ENCODE data around the gene NHERF1. TPM values are rescaled to one million over a fixed set of nuclear protein-coding genes. Genes with fewer than 3 reads are reported as not detected.

NHERF1 gene
- total RNA-seq, 2 experiments from 2014 or later: 70.8 to 77.6 TPM

DNA sequence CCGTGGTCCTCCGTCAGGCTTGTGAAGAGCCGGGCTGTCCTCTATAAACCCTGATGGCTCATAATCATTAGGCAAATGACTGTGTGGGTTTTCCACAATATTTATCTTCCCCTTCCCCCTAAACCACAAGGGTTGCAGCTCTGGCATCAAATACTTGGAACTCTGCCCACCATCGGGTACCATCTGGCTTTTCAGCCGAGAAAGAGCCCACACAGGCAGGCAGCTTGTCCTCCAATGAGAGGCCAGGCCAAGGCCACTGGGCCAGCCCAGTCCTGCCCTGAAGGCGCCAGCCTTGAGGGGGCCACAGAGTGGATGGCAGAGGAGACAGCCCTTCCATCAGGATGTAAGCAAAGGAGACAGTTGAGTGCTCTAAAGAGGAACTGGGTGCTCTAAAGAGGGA is 59.5 kb downstream of the NHERF1 start:
- H3K27me3 Mint-ChIP-seq (ENCODE audit: low read depth): no peaks in the 10 kb centered on the region
- H3K4me3 Mint-ChIP-seq: no peak overlapping the region
- CTCF ChIA-PET: no interaction called here
- intact Hi-C loops (cut with micrococcal nuclease): no loop called here
- no peak overlapping the region for H3K27ac Mint-ChIP-seq
- H3K36me3 Mint-ChIP-seq (ENCODE audit: low read depth): no peaks in the 10 kb centered on the region
- H3K9me3 Mint-ChIP-seq: no peaks in the 10 kb centered on the region
- DNase-seq: no peak
- H3K4me1 Mint-ChIP-seq (ENCODE audit: low read depth): no peaks in the 10 kb centered on the region

DNA sequence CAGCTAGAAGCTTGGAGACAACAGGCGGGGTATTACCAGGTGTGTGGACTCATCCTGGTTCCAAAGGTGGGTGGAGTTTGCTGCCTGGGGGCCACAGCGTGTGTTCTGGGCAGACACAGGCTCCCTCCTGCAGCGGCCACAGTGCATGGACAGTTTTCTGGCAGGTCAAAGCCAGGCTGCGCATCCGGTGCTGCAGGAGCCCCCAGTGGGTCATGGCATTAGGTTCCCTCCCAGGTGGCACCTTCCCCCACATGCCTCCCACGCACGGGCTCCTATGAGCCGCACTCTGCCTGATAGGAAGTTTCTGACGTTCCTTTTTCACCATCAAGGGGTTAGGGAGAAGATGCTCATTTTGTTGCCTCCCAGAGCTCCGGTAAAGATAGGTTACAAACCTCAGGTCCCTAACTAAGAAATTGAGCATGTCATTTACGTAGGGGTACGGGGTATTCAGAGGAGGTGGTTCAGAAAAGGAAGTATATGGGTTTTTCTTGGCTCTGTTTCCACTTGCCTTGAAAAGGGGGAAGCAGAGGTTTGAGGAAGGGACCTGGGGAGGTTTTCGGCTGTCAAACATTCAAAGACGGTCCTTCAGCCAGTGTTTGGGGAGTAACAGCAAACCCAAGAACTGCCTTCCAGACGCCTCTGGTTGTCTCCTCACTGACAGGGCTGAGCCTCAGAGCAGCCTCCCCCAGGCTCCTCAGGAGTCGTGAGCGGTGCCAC is 60.4 kb downstream of the NHERF1 start:
- H3K4me3 Mint-ChIP-seq: no peak overlapping the region
- intact Hi-C loops (cut with micrococcal nuclease): no loop called here
- no peaks in the 10 kb centered on the region for H3K36me3 Mint-ChIP-seq (ENCODE audit: low read depth)
- DNase-seq: no peak
- CTCF ChIA-PET: interaction anchor here (1.7 kb wide), 1 partner anchor 17 kb away, joined by 6 read pairs; no protein-coding TSS in a partner anchor
- H3K27me3 Mint-ChIP-seq (ENCODE audit: low read depth): no peaks in the 10 kb centered on the region
- no peaks in the 10 kb centered on the region for H3K4me1 Mint-ChIP-seq (ENCODE audit: low read depth)
- H3K27ac Mint-ChIP-seq: no peak overlapping the region
- H3K9me3 Mint-ChIP-seq: no peaks in the 10 kb centered on the region

DNA sequence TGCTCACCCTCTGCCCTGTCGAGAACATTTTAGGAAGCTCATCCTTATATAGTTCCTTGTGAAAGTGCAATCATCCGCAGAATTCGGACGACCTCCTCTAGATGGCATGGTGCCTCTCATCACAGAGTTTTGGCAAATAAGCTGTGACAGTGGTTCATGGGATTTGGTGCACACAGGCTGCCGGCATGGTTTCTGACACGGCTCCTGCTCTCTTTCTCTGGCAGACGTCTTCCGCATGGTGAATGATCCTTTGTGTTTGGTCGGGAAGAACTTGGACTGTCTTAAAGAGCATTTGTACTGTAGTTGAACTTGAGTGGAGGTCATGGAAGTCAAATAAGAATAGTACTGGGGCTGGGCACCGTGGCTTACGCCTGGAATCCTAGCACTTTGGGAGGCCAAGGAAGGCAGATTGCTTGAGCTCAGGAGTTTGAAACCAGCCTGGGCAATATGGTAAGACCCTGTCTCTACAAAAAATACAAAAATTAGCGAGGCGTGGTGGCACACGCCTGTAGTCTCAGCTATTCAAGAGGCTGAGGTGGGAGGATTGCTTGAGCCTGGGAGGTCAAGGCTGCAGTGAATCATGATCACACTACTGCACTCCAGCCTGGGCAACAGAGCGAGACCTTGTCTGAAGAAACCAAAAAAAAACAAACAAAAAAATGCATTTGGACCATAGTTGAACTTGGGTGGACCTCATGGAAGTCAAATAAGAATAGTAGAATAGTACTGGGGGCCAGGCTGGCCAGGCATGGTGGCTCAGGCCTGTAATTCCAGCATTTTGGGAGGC is 62.5 kb downstream of the NHERF1 start:
- H3K36me3 Mint-ChIP-seq (ENCODE audit: low read depth): no peaks in the 10 kb centered on the region
- H3K4me1 Mint-ChIP-seq (ENCODE audit: low read depth): no peaks in the 10 kb centered on the region
- H3K4me3 Mint-ChIP-seq: no peak overlapping the region
- H3K27me3 Mint-ChIP-seq (ENCODE audit: low read depth): no peaks in the 10 kb centered on the region
- intact Hi-C loops (cut with micrococcal nuclease): no loop called here
- DNase-seq: no peak
- H3K9me3 Mint-ChIP-seq: no peaks in the 10 kb centered on the region
- no peak overlapping the region for H3K27ac Mint-ChIP-seq
- CTCF ChIA-PET: interaction anchor here (1.7 kb wide), 1 partner anchor 73 kb away, joined by 5 read pairs; the partner anchor contains the start of gene RAB37

DNA sequence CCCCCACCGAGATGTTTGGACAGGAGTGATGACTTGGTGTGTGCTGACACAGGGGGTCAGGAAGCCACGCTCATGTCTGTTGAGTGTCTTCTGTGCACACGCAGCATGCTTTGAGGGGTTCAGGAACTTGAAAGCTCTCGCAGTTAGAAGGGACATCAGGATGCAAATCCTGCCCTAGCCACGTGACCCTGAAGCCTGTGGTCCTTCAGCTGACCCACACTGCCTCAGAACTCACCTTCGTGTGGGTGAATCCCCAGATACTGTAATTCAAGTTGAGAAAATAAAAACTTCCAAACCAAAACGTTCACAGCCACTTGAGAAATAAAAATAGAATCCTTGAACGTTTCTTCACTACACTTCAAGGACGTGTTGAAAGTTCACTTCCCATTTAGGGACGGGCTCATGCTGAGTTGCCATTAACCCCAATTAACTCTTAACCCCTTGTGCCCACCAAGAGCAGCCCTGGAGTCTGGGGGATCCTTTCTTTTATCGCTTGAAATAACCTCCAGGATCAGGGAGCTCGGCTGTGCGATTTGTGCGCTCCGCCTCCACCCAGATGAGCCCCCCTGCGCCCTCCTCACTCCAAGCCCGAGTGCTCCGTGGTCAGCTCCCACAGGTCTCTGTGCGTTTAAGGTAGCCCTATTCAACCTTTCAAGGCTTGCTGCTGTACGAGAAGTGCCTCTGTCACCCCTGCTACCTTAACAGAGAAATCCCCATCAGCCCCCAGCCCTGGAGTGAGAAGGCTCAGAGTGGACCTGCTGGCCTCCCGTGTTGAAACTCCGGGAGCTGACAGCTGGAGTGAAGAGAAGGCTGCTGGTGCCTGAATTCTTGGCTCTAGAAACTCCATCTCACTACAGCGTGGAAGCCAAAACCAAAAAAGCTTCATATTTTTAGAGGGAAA is 63.9 kb downstream of the NHERF1 start:
- CTCF ChIA-PET: no interaction called here
- Mint-ChIP-seq H3K27ac (no peak overlapping the region), H3K4me3 (no peak overlapping the region), H3K9me3 (no peaks in the 10 kb centered on the region), H3K27me3 (ENCODE audit: low read depth) (no peaks in the 10 kb centered on the region), H3K4me1 (ENCODE audit: low read depth) (no peaks in the 10 kb centered on the region), H3K36me3 (ENCODE audit: low read depth) (peaks cover 3% of the 10 kb centered on the region)
- intact Hi-C loops (cut with micrococcal nuclease): no loop called here
- no peak for DNase-seq

DNA sequence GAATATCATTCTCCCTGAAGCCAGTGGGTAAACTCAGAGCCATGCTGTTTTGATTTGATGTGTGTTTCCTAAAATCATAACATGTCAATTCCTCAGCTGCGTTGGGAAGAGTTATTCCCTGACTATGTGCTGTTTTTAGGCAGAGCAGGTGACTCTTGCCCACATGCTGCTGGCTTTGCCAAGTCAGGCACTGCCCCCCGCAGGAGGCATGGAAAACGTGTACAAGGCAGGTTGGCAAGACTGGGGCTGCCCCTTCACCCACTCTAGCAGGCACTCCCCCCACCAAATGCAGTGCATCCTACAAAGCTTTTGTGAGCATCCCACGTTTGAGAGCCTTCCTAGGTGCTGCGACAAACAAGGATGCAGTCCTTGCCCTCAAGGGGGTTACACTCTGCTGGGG is 66.0 kb downstream of the NHERF1 start:
- peak; percentile 21 for DNase-seq
- peaks cover 8% of the 10 kb centered on the region for H3K36me3 Mint-ChIP-seq (ENCODE audit: low read depth)
- no peaks in the 10 kb centered on the region for H3K27me3 Mint-ChIP-seq (ENCODE audit: low read depth)
- CTCF ChIA-PET: no interaction called here
- H3K4me1 Mint-ChIP-seq (ENCODE audit: low read depth): no peaks in the 10 kb centered on the region
- no peak overlapping the region for H3K4me3 Mint-ChIP-seq
- no peaks in the 10 kb centered on the region for H3K9me3 Mint-ChIP-seq
- no peak overlapping the region for H3K27ac Mint-ChIP-seq
- intact Hi-C loops (cut with micrococcal nuclease): no loop called here

DNA sequence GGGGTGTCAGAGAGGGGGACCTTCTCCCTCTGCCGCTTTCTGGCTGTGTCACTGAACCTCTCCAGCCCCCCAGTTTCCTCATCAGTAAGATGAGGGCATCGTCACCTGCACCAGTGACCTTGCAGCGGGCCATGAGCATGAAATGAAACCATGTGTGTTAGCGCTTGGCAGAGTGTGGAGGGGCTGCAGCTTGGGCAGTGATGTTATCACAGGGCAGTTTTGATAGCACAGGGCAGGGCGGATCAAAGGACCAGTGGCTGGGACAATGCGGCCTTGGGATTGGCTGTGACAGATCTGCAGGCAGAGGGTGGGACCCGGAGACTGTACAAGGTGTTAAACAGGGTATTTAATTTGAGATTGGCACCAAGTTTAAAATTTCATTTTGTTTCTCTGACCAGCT is 66.6 kb downstream of the NHERF1 start:
- Mint-ChIP-seq H3K27ac (no peak overlapping the region), H3K4me3 (no peak overlapping the region), H3K9me3 (no peaks in the 10 kb centered on the region), H3K27me3 (ENCODE audit: low read depth) (no peaks in the 10 kb centered on the region), H3K4me1 (ENCODE audit: low read depth) (no peaks in the 10 kb centered on the region), H3K36me3 (ENCODE audit: low read depth) (peaks cover 8% of the 10 kb centered on the region)
- DNase-seq: no peak
- CTCF ChIA-PET: no interaction called here
- intact Hi-C loops (cut with micrococcal nuclease): no loop called here

DNA sequence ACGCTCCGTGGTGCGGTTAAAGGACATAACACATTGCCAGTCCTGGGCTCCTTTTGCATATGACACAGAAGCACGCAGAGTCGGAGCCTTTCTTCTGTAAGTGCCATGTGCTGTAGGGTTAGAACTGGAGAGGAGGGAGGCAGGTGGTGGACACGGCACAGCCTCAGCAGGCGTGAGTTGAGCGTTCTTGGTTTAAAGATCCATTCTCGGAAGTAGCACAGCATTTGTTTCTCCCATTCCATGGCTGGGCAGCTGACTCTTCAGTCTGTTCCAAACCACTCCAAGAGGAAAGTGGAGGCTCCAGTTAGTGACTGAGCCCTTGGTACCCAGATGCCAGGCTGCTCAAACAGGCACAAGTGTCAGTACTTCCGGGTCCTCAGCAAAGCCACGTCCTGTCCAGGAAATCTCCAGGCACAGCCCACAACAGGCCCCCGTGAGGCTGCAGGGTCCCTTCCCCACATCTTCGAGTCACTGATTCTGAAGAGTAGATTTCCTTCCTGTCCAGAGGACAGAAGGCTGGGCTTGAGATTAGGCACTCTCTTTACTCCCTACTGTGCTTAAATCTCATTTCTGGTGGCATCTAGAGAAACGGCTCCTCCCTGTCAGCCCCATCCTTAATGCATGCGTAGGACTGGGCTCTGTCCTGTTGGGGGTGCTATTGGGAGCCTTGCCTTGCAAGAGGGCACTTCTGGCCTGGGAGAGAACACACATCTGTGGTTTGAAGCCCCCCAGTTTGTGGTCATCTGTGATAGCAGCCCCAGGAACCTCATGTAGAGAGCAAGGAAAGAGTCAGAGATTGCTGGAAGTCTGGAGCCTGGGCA is 67.3 kb downstream of the NHERF1 start:
- Mint-ChIP-seq H3K36me3 (ENCODE audit: low read depth) (peaks cover 11% of the 10 kb centered on the region), H3K4me1 (ENCODE audit: low read depth) (no peaks in the 10 kb centered on the region), H3K4me3 (no peak overlapping the region), H3K9me3 (no peaks in the 10 kb centered on the region), H3K27ac (no peak overlapping the region), H3K27me3 (ENCODE audit: low read depth) (no peaks in the 10 kb centered on the region)
- CTCF ChIA-PET: no interaction called here
- intact Hi-C loops (cut with micrococcal nuclease): no loop called here
- DNase-seq: no peak

DNA sequence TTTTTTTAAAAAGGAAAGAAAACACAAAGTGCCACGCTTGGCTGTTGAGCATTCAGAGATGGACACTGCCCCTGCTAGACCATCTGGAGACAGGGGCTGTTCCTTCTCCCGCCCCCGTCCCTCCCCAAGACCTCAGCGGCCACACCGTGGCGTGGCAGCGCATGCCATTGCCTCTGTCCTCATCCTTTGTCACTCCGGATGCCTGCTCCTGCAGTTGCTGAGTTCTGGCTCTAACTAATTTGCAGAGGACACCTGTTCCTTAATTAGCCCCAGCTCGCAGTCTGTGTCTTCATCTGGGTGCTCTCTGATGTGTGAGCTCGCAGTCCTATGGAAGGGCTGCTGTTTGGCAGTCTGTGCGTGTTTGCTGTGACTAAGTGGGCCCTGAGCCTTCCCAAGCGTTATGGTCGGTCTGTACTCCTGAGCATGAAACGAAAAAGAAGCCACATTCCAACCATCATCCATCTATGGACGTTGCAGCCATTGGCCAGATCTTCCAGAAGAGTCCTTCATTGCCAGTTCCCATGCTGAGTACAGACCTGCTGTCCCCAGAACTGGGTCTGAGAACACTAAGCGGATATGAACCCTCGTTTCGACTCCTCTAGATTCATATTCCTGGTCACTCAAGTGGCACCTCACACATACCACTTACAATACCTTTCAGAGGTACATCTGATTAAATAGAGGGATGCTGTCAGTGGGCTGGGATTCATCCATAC is 68.6 kb downstream of the NHERF1 start:
- H3K4me1 Mint-ChIP-seq (ENCODE audit: low read depth): no peaks in the 10 kb centered on the region
- DNase-seq: no peak
- CTCF ChIA-PET: interaction anchor here (0.6 kb wide), 1 partner anchor 43 kb away, joined by 4 read pairs; no protein-coding TSS in a partner anchor
- H3K4me3 Mint-ChIP-seq: no peak overlapping the region
- intact Hi-C loops (cut with micrococcal nuclease): no loop called here
- H3K27ac Mint-ChIP-seq: no peak overlapping the region
- H3K27me3 Mint-ChIP-seq (ENCODE audit: low read depth): no peaks in the 10 kb centered on the region
- H3K9me3 Mint-ChIP-seq: no peaks in the 10 kb centered on the region
- H3K36me3 Mint-ChIP-seq (ENCODE audit: low read depth): peaks cover 11% of the 10 kb centered on the region

DNA sequence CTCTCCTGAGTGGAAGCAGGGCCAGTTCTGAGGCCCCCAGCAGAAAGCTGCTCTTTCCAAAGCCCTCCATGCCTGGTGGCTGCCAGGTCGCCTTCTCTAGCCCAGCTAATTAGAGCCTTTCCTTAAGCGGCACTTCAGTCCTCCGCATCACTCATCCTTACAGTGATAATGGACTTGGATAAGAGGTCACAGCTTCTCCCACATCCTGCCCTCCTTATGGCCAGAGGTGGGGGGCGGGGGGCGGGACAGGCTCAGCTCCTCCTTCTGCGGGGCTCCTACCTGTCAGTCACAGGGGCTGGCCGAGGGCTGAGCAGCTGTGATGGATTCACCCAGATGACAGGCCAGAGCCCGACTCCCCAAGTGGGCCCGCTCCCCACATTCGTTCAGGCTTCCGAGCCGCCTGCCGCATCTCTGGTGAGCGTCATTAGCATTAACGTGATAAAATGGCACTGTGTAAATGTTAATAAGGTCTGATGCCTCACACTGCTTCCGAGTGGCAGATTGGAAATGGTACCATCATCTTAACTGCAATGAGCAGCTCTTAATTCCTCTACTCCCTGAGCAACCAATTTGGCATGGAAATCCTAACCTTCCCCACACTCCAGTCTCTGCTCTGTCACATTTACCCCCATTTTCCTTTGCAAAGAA is 70.0 kb downstream of the NHERF1 start:
- Mint-ChIP-seq H3K4me1 (ENCODE audit: low read depth) (no peaks in the 10 kb centered on the region), H3K36me3 (ENCODE audit: low read depth) (peaks cover 11% of the 10 kb centered on the region), H3K9me3 (no peaks in the 10 kb centered on the region), H3K27me3 (ENCODE audit: low read depth) (no peaks in the 10 kb centered on the region), H3K4me3 (no peak overlapping the region), H3K27ac (no peak overlapping the region)
- intact Hi-C loops (cut with micrococcal nuclease): no loop called here
- DNase-seq: no peak
- CTCF ChIA-PET: interaction anchor here (0.6 to 1.1 kb wide), 3 partner anchors 24 to 134 kb away, joined by 3 to 6 read pairs (median 3); no protein-coding TSS in a partner anchor
